ENCODE measurements around the gene FKBP5. TPM values are rescaled to one million over a fixed set of nuclear protein-coding genes. Genes with fewer than 3 reads are reported as not detected.

FKBP5 gene
- total RNA-seq, 1 donor from 2014 or later = 108 TPM

- Mint-ChIP-seq H3K4me1 (ENCODE audit: unreplicated experiment) (peaks cover 28% of the 10 kb centered on the region), H3K4me3 (ENCODE audit: unreplicated experiment) (peak overlapping the region; percentile 95), H3K27ac (ENCODE audit: unreplicated experiment) (peak overlapping the region; percentile 93), H3K27me3 (ENCODE audit: unreplicated experiment) (no peaks in the 10 kb centered on the region), H3K9me3 (ENCODE audit: unreplicated experiment) (no peaks in the 10 kb centered on the region), H3K36me3 (ENCODE audit: unreplicated experiment) (no peaks in the 10 kb centered on the region)
- DNase-seq (ENCODE audit: extremely low spot score, unreplicated experiment) = no peak
- TF ChIP-seq, protein P1, sequence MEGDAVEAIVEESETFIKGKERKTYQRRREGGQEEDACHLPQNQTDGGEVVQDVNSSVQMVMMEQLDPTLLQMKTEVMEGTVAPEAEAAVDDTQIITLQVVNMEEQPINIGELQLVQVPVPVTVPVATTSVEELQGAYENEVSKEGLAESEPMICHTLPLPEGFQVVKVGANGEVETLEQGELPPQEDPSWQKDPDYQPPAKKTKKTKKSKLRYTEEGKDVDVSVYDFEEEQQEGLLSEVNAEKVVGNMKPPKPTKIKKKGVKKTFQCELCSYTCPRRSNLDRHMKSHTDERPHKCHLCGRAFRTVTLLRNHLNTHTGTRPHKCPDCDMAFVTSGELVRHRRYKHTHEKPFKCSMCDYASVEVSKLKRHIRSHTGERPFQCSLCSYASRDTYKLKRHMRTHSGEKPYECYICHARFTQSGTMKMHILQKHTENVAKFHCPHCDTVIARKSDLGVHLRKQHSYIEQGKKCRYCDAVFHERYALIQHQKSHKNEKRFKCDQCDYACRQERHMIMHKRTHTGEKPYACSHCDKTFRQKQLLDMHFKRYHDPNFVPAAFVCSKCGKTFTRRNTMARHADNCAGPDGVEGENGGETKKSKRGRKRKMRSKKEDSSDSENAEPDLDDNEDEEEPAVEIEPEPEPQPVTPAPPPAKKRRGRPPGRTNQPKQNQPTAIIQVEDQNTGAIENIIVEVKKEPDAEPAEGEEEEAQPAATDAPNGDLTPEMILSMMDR (IDR thresholded peaks at IDR 0.05) = no peak
These were observed 784 bp downstream of the FKBP5 start for GRCh38 chr6:35687658-35688604.

DNA sequence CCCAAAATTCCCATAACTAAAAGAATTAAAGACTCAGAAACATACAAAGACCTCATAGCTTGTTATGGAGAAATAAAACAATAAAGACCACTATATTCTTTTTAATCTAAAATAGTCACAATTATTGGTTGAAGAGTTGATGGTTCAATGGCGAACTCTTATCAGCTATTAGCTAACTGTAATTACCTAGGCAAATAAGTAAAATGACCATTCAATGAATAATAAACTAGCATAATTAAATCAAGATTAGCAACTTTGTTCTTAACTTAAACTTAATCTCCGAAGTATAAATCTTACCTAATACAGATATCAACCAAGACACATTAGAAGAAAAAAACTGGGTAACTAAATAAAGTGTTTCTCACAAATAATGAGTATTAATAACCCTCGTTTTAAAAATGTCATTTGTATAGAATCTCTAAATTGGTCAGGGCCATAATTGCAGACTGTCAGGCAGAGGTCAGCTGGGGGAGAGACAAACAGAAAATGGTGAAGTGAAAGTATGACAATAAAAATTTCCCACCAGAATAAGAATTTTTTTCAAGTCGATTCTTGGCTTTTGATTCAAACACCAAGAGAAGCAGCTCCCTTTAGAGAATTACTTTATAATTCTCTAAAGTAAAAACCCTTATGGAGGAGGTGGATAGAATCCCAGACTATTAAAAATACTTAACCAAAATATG lies 1.7 kb downstream of the FKBP5 start:
- Mint-ChIP-seq H3K27me3 (ENCODE audit: unreplicated experiment) (no peaks in the 10 kb centered on the region), H3K36me3 (ENCODE audit: unreplicated experiment) (peaks cover 3% of the 10 kb centered on the region), H3K4me3 (ENCODE audit: unreplicated experiment) (peak overlapping the region; percentile 95), H3K9me3 (ENCODE audit: unreplicated experiment) (no peaks in the 10 kb centered on the region), H3K27ac (ENCODE audit: unreplicated experiment) (peak overlapping the region; percentile 93), H3K4me1 (ENCODE audit: unreplicated experiment) (peaks cover 35% of the 10 kb centered on the region)
- TF ChIP-seq, protein P1 (IDR thresholded peaks at IDR 0.05) = no peak
- DNase-seq (ENCODE audit: extremely low spot score, unreplicated experiment) = no peak

DNA sequence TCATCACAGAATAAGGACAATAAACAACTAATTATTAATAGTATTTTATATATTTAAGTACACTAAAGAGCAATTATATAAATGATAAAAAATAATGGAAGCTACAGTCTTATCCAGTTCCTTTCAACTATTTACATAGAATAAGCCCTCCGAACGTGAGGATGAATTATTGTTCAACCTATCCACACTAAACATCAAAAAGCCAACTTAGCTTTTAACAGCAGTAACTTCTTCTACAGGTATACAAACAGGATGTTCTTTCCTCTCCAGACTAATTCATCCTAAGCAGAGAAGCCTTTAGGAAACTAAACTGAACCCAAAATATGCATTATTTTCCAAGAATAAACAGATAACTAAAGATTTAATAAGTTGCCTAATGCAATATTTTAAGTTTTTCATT lies 2.3 kb downstream of the FKBP5 start:
- H3K4me3 Mint-ChIP-seq (ENCODE audit: unreplicated experiment) = peak overlapping the region; percentile 95
- TF ChIP-seq, protein P1 (IDR thresholded peaks at IDR 0.05) = no peak
- H3K27me3 Mint-ChIP-seq (ENCODE audit: unreplicated experiment) = no peaks in the 10 kb centered on the region
- H3K36me3 Mint-ChIP-seq (ENCODE audit: unreplicated experiment) = peaks cover 3% of the 10 kb centered on the region
- peak overlapping the region; percentile 93 for H3K27ac Mint-ChIP-seq (ENCODE audit: unreplicated experiment)
- DNase-seq (ENCODE audit: extremely low spot score, unreplicated experiment) = no peak
- no peaks in the 10 kb centered on the region for H3K9me3 Mint-ChIP-seq (ENCODE audit: unreplicated experiment)
- H3K4me1 Mint-ChIP-seq (ENCODE audit: unreplicated experiment) = peaks cover 37% of the 10 kb centered on the region

GRCh38 chr6:35683267-35683666 lies 5.4 kb downstream of the FKBP5 start:
- Mint-ChIP-seq H3K36me3 (ENCODE audit: unreplicated experiment) (peaks cover 13% of the 10 kb centered on the region), H3K4me1 (ENCODE audit: unreplicated experiment) (peaks cover 49% of the 10 kb centered on the region), H3K27ac (ENCODE audit: unreplicated experiment) (no peak overlapping the region), H3K9me3 (ENCODE audit: unreplicated experiment) (no peaks in the 10 kb centered on the region), H3K4me3 (ENCODE audit: unreplicated experiment) (no peak overlapping the region), H3K27me3 (ENCODE audit: unreplicated experiment) (no peaks in the 10 kb centered on the region)
- no peak for DNase-seq (ENCODE audit: extremely low spot score, unreplicated experiment)
- TF ChIP-seq, protein P1 (IDR thresholded peaks at IDR 0.05) = no peak

- Mint-ChIP-seq H3K4me1 (ENCODE audit: unreplicated experiment) (peaks cover 63% of the 10 kb centered on the region), H3K4me3 (ENCODE audit: unreplicated experiment) (no peak overlapping the region), H3K27me3 (ENCODE audit: unreplicated experiment) (no peaks in the 10 kb centered on the region), H3K36me3 (ENCODE audit: unreplicated experiment) (peaks cover 13% of the 10 kb centered on the region), H3K9me3 (ENCODE audit: unreplicated experiment) (no peaks in the 10 kb centered on the region), H3K27ac (ENCODE audit: unreplicated experiment) (peak overlapping the region; percentile 24)
- TF ChIP-seq, protein P1 (IDR thresholded peaks at IDR 0.05) = no peak
- DNase-seq (ENCODE audit: extremely low spot score, unreplicated experiment) = no peak
These were observed 7.4 kb downstream of the FKBP5 start for GRCh38 chr6:35681298-35681697.
